ENCODE data around the gene ABCB9.

DNA sequence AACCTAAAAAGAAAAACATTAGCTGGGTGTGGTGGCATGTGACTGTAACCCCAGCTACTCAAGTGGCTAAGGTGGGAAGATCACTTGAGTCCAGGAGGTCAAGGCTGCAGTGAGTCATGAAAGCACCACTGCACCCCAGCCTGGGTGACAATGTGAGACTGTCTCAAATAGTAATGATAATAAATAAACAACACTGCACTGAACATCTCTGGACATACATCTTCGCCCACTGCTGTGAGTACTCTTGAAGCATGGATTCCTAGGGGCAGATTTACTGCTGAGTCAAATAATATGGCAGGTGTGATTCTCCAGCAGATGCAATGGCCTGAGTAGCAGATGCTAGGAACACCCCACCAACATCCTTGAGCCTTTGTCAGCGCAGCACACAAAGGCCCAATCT, 23.6 kb downstream of the ABCB9 start:
- TF ChIP-seq EZH2phosphoT487 (IDR thresholded peaks at IDR 0.05; ENCODE audit: borderline replicate concordance) (no peak), POLR2AphosphoS5 (IDR thresholded peaks at IDR 0.05; ENCODE audit: low read depth, low read length) (0 out of 2 replicates have a peak, but pooled peaks have one; percentile 13), ZBTB33 (IDR thresholded peaks at IDR 0.05; ENCODE audit: extremely low read depth, insufficient replicate concordance, low read length) (no peak)
- TF ChIP-seq, protein P1, sequence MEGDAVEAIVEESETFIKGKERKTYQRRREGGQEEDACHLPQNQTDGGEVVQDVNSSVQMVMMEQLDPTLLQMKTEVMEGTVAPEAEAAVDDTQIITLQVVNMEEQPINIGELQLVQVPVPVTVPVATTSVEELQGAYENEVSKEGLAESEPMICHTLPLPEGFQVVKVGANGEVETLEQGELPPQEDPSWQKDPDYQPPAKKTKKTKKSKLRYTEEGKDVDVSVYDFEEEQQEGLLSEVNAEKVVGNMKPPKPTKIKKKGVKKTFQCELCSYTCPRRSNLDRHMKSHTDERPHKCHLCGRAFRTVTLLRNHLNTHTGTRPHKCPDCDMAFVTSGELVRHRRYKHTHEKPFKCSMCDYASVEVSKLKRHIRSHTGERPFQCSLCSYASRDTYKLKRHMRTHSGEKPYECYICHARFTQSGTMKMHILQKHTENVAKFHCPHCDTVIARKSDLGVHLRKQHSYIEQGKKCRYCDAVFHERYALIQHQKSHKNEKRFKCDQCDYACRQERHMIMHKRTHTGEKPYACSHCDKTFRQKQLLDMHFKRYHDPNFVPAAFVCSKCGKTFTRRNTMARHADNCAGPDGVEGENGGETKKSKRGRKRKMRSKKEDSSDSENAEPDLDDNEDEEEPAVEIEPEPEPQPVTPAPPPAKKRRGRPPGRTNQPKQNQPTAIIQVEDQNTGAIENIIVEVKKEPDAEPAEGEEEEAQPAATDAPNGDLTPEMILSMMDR (IDR thresholded peaks at IDR 0.05 in 2 of 3, conservative IDR thresholded peaks at IDR 0.05 in 1 of 3; ENCODE audit: borderline replicate concordance in 1 of 3, insufficient read depth in 1 of 3, low read depth in 2 of 3, low read length in 2 of 3) = no peak
- TF ChIP-seq, protein P2, sequence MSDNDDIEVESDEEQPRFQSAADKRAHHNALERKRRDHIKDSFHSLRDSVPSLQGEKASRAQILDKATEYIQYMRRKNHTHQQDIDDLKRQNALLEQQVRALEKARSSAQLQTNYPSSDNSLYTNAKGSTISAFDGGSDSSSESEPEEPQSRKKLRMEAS (IDR thresholded peaks at IDR 0.05) = no peak

All from HCT116 (cell line).